ENCODE results near the gene GORASP1. TPM values are rescaled to one million over a fixed set of nuclear protein-coding genes. Genes with fewer than 3 reads are reported as not detected.

The GORASP1 gene
- total RNA-seq, 1 experiment from 2014 or later, result 27.9 TPM

DNA sequence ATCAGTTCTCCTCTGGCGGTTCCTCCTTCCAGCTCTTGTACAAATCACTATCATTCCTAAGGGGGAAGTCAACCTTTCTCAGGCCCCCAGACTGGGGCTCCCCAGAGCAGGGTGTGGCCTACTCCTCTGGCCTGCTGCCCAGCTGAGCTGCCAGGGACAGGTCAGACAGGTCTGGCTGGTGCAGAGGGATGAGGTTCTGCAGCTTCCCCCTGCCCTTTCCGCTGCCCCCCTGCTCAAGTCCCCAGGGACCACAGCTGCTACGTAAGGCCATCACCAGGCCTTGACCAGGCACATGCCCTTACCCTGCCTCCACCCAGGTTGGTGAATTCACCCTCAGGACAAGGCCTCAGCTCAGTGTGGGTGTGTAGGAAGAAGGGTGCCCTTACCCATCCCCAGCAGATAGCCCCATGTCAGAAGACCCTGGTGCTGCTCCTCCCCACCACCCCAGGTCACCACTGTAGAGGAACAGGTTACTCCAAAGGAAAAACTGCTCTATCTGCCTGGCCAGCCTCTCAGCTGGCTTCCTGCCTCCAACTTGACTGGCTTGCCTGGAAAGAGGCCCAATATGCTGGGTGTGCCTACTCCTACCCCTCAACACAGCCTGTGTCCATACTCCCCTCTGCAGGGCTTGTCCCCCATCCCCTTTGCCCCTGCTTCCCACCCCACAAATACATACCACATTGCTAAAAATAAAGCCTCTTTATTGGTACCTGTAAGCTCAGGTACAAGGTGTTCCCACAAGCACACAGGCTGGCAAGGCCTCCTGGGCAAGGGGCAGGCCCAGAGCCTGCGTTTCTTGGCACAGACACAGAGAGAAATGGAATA is 34.0 kb upstream of the GORASP1 start:
- no peak for DNase-seq (ENCODE audit: low read depth)

- no peak for DNase-seq (ENCODE audit: low read depth)
Measured at GRCh38 chr3:39140341-39140971, 33.0 kb upstream of the GORASP1 start.

GRCh38 chr3:39139442-39139841 is 32.0 kb upstream of the GORASP1 start:
- no peak for DNase-seq (ENCODE audit: low read depth)

DNA sequence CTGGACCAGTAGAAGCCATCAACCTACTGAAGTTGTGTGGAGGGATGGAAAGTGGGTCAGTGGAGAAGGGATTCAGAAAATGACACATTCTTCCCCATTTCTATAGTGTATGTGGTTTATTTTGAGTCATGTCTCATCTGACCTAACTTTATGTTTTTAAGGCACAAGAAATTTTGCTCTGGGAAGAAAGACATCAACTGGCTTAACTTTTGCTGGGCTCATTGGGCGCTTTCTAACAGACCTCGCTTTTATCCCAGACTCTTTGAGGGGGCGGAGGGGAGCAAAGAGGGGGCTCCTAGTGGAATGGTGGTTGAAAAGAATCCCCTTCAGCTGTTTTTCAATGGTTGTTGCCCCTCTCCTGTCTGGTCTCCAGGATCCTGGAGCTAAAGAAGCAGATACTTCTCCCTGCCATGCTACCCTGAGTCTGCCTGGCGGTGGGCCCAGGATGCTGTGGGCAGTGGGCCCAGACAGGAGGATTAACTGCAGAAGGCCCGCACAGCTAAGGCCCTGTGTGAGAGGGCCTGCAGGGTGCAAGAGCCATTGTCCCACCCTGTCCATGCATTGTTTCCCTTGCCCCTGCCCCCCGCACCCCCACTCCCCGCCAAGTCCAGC is 31.5 kb upstream of the GORASP1 start:
- DNase-seq (ENCODE audit: low read depth), result no peak

GRCh38 chr3:39137991-39138803 is 30.8 kb upstream of the GORASP1 start:
- no peak for DNase-seq (ENCODE audit: low read depth)

- no peak for DNase-seq (ENCODE audit: low read depth)
Measured at GRCh38 chr3:39137435-39137936, 30.1 kb upstream of the GORASP1 start.

DNA sequence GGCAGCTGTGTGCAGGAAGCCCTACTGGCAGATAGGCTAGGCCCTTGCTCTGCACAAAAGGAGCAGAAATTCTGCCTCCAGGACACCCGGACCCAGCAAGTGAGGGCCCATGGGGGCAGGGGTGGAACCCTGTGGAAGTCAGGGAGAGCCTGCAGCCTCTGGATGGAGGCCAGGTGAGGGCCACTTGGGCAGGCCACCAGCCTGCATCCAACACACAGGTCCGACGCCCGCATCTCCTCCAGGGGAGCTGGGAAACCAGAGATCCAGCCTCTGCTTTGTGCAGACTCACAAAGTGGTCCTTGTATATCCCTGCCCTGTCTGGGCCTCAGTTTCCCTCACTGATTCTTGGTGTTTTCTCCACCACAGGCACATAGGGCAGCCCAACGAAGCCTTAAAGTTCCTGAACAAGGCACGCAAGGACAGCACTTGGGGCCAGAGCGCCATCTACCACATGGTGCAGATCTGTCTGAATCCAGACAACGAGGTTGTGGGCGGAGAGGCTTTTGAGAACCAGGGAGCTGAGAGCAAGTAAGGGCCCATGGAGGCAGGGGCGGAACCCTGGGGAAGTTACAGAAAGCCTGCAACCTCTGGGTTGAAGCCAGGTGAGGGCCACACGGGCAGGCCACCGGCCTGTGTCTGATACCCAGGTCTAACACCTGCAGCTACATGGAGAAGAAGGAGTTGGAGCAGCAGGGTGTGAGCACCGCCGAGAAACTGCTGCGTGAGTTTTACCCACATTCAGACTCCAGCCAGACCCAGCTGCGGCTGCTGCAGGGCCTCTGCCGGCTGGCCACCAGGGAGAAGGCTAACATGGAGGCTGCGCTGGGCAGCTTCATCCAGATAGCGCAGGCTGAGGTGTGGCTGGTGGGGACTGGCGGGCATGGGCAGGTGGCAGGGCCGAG is 29.4 kb upstream of the GORASP1 start:
- no peak for DNase-seq (ENCODE audit: low read depth)

DNA sequence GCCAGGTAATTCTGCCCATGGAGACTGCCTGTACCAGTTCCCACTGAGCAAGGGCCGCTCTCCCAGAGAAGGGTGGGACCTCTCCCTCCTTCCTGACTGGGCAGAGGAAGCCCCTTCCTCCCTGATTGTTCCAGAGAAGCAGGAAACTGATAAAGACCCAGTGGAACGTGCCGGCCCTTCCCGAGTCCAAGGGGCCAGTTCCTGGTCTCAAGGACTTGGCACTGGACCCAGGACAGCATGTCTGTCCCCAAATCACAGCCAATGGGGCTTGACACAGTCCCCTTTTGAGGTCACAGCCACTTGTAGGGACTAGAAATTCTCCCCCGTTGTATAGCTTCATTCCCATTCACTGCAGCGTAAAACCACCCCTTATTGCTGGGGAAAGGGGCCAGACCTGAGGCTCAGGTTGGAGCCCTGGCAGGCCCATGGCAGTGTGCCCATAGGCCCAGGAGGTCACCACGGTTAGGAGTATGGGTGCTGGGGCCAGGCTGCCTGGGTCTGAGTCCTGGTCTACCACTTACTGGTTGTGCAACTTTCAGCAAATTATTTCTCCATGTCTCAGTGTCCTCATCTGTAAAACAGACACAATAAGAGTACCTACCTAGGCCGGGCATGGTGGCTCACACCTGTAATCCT is 27.9 kb upstream of the GORASP1 start:
- DNase-seq (ENCODE audit: low read depth), result no peak

- no peak for DNase-seq (ENCODE audit: low read depth)
Measured at GRCh38 chr3:39134305-39134704, 26.9 kb upstream of the GORASP1 start.

DNA sequence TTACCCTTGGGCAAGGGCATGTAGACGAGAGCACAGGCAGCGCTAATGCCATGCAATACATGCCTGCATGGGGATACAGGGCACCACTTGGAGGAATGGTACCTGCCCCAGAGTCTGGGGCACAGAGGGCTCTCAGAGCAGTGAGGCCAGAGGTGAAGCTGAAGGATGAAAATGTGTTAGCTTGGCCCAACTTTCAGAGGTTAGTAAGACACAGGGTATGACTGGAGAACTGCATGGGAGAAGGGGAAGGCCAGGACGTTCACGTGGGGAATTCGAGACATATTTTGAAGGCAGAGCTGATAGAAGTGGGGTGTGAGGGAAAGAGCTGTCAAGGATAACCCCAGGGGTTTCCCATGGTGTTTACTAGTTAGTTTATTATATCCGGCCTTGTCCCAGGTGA is 26.4 kb upstream of the GORASP1 start:
- DNase-seq (ENCODE audit: low read depth), result no peak

DNA sequence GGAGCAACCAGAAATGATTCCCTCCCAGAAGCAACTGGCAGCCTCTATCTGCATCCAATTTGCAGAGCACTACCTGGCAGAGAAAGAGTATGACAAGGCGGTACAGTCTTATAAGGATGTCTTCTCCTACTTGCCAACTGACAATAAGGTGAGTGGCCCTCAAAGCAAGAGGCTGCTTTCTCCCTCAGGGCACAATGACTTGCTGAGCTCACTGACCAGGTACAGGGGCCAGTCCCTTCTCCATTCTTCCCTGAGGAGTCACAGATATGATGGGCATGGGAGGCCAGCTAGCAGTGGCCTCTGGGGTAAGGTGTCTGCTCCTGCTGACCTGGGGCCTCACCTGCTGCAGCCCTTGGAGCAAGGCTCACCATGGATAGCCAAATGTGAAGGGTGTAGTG is 25.7 kb upstream of the GORASP1 start:
- no peak for DNase-seq (ENCODE audit: low read depth)

DNA sequence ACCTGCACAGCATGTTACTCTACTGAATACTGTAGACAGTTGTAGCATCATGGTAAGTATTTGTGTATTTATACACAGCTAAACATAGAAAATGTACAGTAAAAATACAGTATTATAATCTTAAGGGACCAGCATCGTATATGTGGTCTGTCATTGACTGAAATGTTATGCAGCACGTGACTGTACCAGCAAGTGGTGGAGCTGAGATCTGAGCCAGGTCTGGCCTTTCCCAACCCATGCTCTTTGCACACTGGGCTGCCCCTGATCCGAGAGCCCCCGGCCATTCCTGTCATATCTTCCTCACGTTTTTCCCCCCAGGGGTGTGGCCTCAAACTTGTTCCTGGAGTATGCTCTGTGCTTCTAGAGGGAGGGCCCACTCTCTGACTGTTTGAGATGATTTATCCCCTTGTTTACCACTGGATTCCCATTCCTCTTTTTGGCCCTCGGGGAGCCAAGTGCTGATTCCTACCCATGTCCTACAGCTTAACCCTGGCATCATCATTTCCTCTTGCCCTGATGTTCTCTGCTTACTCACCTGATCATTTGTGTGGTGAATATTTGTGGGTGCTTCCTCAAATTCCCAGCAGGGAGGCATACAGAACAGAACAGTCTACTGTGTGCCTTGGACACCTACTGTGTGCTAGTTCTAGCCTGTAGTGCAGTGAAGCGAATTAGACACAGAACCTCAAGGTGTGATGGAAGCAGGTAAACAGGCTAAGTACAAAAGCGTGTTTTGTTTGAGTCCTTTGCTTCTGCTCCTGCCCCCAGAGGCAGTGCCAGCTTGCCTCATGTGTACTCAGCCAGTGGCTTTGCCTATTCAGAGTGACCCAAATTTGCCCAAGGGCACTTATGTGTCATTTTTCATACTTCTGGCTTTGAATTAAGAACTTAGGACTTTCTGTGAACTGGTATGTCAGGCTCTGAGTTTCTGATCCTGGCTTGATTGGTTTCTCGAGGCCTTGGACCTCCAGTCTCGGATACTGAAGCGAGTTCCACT is 25.0 kb upstream of the GORASP1 start:
- DNase-seq (ENCODE audit: low read depth), result no peak

DNA sequence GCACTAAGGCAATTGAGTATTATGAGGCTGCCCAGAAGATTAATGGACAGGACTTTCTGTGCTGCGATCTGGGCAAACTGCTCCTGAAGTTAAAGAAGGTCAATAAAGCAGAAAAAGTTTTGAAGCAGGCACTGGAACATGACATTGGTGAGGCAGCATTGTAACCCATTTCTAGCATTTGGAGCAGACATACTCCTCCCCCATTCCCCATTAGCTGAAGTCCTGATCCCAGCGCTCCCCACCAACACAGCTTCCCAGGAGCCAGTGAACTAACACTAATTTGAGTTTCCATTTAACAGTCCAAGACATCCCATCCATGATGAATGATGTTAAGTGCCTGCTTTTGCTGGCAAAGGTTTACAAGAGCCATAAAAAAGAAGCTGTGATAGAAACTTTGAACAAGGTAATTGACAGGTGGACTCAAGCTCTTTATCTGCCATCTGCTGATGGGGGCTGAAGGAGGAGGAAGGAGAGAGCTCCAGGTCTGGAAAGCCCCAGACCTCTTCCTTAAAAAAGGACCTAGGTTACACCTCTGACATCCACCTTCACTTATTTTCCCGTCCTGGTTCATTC is 23.4 kb upstream of the GORASP1 start:
- no peak for DNase-seq (ENCODE audit: low read depth)

- no peak for DNase-seq (ENCODE audit: low read depth)
Measured at GRCh38 chr3:39130026-39130425, 22.6 kb upstream of the GORASP1 start.

DNA sequence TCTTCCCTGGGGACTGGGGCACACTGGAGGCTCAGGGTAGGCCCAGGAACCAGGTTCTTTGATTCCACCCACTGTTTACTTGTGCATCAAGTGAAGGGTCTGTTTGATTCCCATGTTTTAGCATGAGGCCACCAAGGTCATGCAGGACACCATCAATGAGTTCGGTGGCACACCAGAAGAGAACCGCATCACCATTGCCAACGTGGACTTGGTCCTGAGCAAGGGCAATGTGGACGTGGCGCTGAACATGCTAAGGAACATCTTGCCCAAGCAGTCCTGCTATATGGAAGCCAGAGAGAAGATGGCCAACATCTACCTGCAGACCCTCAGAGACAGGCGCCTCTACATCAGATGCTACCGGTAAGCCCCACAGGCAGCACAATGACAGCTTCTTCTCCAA is 21.5 kb upstream of the GORASP1 start:
- no peak for DNase-seq (ENCODE audit: low read depth)

DNA sequence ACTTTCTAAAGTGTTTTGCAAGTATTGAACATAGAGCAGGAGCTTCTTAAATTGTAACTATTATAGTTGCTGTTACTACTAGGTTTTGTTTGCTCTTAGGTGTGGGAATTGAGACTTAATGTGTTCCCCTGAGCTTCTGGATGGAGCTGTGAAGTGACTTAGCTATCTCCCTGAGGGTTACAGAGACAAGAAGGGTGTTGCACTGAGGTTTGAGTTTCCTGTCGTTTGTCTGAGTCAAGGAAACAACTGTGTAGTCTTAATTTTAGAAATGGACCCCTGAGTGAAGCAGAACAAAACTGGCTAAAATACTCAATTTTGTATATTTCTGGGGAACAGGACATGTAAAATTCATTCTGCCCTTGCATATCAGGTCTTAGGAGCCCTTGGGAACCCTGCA is 20.5 kb upstream of the GORASP1 start:
- DNase-seq (ENCODE audit: low read depth), result no peak

DNA sequence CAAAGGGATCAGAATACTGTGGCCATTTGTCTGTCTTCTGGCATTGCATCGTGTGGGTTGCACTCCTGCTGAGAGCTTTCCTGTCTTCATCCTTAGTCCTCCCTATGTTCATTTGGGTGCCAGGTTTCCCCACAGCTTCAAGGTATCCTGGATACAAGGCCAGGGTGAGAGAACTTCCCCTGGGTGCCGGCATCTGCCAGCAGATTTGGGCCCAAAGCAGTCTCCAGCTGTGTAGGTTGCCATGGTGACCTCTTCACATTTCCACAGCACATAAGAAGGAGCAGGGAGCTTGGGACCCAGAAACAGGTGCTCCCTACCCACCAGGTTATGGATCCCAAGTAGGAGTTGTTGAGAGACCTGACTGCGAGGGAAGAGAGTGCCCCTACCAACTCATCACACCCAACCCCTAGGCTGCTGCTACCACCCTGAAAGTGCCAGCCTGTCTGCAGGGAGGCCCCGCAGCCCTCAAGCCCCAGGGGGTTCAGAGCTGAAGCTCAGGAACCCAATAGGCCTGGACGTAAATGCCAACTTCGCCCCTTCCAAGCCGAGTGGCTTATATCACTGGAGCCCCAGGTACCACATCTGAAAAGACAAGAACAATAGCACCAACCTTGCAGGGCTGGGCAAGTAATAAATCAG is 20.0 kb upstream of the GORASP1 start:
- DNase-seq (ENCODE audit: low read depth), result no peak

DNA sequence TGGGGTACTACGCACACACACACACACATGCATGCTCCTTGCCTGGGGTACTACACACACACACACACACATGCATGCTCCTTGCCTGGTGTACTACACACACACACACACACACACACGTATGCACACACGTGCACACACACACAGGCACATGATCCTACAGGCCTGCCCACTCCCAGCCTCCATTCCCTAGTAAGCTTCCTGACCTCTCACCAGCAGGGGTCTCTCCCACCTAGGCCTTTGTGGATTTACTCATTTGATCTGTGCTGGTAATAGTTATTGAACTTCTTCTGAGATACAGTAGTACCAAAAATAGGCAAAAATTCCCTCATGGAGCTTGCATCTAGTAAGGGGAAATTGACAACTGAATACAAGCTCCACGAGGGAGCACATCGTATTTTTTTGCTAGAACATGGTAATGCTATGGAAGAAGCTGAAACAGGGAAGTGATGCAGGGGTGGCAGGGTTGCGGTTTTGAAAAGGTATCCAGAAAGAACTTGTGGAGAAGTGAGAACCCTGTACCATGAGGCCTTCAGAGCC is 19.2 kb upstream of the GORASP1 start:
- peak; percentile 61 for DNase-seq (ENCODE audit: low read depth)
